NCI-H2171 treated with DMSO at 0.1 percent for 48 hours (cell line): ENCODE measurements around the gene RUNDC3A.
"Not testable (repeated sequence)": the region's sequence is repeated elsewhere in the genome, so short reads cannot be mapped to it uniquely, and the experiment has no call there.

ENCODE experiments used
- DNase-seq: peaks from one replicate; lab custom pipeline; 2025; lab: John Stamatoyannopoulos, UW

RUNDC3A gene

GRCh38 chr17:44359006-44359405 is 50.6 kb downstream of the RUNDC3A start:
- no peak for DNase-seq

DNA sequence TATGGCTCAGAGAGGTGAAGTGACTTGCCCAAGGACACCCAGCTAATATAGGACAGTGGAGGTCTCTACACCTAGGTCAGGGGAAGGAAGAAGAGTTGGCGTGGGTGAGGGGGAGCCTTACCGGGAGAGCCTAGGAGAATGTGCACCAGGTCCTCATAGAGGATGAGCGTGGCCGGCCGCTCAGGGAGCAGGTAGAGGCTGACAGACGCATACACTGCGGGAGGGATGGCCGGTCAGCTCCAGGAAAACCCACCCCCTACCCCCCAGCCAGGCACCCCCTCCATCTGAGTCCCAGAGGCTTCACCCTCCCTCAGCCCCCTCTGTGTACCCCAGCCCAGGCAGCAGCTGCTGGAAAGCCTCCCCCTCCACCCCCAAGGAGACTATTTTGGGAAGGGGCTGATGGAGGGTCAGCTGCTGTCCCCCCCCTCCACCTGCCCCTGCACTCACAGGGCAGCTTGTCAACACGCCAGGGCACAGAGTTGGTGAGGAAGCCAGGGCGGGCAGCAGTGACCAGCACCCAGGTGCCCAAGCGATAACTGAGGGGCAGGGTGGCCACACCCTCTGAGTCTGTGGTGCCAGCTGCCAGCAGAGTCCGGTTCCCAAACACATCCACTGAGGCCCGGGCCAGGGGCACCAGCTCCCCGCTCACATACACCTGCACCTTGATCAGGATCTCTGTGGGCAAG is 51.2 kb downstream of the RUNDC3A start:
- DNase-seq = no peak

DNA sequence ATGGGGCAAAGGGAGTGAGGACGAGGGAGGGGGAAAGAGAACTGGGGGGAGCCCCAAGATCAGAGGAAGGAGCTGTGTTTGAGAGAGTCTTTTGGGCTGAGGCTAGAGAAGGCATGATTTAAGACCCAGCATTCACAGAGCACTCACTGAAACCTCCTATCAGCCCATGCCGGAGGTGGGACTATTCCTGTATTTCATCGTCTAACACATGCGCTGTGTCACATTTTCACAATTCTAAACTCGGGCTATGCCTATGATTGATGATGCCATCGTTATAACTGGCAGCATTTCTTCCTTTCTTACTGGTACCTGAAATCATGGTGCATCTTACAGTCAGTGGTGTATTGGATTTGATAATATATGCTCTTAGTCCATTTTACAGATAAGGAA is 51.7 kb downstream of the RUNDC3A start:
- no peak for DNase-seq

- no peak for DNase-seq
Observed at GRCh38 chr17:44360826-44361225, 52.4 kb downstream of the RUNDC3A start.

GRCh38 chr17:44361292-44362260 is 53.2 kb downstream of the RUNDC3A start:
- DNase-seq = peak; percentile 46

DNA sequence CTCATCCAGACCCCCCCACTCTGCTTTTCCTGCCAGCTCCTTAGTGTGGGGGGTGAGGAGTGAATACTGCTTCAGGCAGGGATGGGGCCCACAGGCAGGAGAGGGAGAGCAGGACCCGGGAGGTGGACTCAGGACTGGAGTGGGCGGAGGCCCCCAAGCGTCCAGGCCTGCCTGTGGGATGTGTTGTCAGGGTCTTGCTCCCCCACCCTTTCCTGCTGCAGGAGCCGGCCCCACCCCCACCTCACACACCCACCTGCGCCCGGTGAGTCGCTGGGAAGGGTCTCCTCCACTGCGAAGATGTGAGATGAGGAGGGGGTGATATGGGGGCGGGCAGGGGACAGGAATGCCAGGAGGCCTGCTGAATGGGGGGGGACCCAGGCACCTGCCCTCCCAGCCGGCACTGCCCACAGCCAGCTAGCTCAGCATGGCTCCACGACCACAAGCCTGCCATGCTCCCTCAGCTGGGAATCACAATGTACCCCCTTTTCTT is 54.1 kb downstream of the RUNDC3A start:
- no peak for DNase-seq

DNA sequence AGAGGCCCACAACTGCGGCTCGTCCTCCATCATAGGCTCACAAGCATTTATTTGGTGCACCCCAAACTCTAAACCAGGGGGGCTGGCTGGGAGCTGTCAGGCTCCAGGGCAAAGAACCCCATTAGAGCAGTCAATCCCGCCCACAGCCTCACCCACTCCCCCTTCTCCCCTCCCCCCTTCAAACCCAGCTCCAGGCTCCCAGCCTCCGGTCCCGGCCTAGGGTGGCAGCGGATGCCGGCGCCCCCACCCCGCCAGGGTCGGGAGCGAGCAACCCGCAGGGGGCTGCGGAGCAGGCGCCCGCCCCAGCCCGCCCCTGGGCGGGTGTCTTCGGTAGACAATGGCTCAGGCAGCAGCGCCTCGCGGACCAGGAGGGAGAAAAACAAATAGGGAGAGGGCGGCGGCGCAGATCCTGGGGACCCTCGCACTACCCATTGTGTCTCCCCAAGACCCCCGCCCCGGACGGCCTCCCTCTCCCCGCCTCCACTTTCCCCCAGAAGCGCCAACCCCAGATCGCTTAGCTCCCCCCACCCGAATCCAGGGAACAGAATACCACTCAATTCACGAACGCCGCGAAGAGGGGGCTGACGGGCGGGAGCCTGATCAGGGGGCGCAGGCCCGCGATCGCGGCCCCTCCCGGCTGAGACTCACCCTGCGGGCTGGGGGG is 54.7 kb downstream of the RUNDC3A start:
- no peak for DNase-seq

GRCh38 chr17:44363613-44364159 is 55.3 kb downstream of the RUNDC3A start, which contains the start of gene FAM171A2:
Gene FAM171A2 (minus strand): TSS chr17:44363853. CDS start chr17:44363714, 139 bp downstream.
- DNase-seq = peak; percentile 45

DNA sequence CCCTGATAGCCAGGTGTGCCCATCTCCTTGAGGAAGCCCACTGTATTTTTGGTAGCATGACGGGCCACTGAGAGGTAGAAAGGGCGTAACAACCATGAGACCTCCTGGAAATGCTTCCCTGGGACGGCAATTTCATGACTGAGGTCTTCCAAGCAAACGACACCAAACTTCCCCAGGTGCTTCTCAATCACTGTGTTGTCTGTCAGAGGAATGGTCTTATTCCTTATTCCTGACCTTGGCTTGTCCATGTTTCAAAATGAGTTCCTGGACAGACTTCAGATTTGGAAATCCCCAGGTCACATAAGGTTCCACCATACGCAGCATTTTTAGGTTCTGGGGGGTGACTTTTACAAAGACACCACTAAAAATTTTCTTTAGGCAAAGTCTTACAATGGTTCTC is 56.6 kb downstream of the RUNDC3A start:
- DNase-seq = not testable (repeated sequence)

DNA sequence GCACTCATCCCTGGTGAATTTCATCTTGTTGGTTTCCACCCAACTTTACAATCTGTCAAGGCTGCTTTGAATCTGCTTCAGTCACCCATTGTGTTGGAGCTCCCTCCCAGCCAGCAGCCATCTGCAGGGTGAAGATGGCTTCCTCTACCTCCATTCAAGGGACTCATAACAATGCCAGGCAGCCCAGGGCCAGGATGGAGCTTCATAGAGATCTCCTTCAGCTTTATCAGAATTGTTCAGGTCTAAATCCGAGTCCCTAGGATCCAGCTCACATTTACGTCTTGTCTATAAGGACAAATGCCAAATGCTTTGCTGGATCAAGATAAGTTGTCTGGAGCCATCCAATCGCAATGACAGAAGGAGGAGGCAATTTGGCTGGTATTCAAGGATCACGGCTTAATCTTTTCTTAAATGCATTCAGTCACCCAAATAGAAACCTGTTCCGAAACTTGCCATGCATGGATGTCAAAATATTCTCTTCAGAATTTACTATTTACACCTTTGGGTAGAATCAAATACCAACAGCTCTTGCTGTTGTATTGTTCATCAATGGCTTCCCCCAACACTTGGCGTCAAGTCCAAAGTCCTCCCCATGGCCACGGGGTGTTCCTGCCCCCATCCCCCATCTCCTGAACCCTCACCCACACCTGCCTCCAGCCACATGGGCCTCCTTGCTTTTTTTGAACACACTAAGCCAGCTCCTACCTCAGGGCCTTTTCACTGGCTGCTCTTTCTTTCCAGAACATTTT is 59.0 kb downstream of the RUNDC3A start:
- DNase-seq = no peak
